ENCODE results near the gene MRM2.

MRM2 gene

DNA sequence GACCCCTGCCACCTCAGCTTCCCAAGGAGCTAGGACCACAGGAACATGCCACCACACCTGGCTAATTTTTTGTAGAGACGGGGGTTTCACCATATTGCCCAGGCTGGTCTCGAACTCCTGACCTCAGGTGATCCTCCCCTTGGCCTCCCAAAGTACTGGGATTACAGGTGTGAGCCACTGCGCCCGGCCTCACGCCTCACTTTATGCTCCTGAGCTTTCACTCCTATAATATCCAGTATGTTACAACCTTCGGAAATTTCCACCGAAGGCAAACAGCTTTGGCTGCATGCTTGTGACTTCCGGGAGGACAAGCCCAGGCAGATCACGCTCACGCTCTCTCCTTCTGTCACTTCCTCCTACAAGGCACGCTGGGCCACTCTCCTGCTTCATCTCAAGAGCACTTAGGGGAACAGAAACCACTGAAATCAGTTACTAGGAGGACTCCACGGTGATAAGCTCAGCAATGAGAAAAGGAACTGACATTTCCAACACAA lies 4.8 kb downstream of the MRM2 start:
- DNase-seq (ENCODE audit: low read depth), result no peak
- no peak overlapping the region for H3K4me3 ChIP-seq (replicated peaks; ENCODE audit: low read depth, low read length)
- TF ChIP-seq, protein P1, sequence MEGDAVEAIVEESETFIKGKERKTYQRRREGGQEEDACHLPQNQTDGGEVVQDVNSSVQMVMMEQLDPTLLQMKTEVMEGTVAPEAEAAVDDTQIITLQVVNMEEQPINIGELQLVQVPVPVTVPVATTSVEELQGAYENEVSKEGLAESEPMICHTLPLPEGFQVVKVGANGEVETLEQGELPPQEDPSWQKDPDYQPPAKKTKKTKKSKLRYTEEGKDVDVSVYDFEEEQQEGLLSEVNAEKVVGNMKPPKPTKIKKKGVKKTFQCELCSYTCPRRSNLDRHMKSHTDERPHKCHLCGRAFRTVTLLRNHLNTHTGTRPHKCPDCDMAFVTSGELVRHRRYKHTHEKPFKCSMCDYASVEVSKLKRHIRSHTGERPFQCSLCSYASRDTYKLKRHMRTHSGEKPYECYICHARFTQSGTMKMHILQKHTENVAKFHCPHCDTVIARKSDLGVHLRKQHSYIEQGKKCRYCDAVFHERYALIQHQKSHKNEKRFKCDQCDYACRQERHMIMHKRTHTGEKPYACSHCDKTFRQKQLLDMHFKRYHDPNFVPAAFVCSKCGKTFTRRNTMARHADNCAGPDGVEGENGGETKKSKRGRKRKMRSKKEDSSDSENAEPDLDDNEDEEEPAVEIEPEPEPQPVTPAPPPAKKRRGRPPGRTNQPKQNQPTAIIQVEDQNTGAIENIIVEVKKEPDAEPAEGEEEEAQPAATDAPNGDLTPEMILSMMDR (IDR thresholded peaks at IDR 0.05; ENCODE audit: low read length, missing control alignments), result no peak

DNA sequence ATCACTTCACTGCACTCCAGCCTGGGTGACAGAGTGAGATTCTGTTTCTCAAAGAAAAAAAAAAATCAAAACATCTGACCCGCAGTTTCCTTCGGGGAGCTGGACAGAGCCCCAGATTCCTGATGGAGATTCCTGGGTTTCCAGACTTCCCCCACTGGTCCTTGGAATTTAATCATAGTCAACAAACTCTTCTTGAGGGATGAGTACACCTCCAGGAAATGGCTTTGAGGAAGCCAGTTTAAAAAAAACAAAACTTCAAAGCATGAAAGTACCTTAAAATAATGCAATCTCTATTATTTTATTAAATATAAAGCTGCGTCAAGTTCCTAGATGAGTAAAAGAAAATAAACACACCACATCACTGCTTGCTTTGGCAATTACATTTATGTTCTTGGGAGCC lies 8.1 kb downstream of the MRM2 start:
- no peak for DNase-seq (ENCODE audit: low read depth)
- TF ChIP-seq, protein P1 (IDR thresholded peaks at IDR 0.05; ENCODE audit: low read length, missing control alignments), result no peak
- no peak overlapping the region for H3K4me3 ChIP-seq (replicated peaks; ENCODE audit: low read depth, low read length)

DNA sequence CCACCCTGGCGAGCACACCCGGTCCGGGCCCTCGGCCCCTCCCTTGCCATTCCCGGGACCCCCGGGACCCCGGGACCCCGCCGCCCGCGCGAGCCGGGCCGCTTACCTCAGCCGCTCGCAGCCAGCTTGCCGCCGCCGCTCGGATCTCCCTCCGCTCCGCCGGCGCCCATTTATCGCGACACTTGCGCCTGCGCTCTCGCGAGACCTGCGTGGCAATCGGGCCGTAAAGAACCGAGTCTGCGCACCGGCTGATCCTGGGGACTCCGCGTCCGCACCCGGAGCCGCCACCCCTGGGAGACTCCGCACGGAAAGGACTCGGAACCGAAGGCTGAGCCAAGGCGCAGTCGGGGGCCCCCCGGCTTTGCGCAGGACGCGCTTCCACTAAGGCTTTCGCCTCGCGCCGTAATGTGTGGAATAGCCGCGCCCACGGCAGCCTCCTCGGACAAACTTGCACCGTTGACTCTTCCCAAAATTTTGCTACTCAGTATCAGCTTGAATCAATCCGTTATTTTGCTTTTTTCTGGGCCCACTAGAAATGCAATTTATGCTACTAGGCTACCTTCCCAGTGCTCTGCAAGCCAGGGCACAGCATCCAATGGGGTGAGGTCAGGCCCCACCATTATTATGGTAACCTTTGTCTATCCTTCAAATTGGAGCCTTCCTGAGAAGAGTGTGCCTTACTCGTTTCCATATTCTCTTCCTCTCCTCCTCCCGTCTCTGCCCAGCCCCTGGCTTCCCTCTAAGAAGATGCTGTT lies 9.1 kb downstream of the MRM2 start, which contains the start of gene MAD1L1:
MAD1L1 (minus strand) TSS at position 180 of the 755 bp plus-strand sequence. CDS start 2,812 bp downstream, outside the sequence.
- peak; percentile 92 for DNase-seq (ENCODE audit: low read depth)
- TF ChIP-seq, protein P1 (IDR thresholded peaks at IDR 0.05; ENCODE audit: low read length, missing control alignments), result no peak
- peak within 1 kb of the TSS; percentile 74 for H3K4me3 ChIP-seq (replicated peaks; ENCODE audit: low read depth, low read length)

DNA sequence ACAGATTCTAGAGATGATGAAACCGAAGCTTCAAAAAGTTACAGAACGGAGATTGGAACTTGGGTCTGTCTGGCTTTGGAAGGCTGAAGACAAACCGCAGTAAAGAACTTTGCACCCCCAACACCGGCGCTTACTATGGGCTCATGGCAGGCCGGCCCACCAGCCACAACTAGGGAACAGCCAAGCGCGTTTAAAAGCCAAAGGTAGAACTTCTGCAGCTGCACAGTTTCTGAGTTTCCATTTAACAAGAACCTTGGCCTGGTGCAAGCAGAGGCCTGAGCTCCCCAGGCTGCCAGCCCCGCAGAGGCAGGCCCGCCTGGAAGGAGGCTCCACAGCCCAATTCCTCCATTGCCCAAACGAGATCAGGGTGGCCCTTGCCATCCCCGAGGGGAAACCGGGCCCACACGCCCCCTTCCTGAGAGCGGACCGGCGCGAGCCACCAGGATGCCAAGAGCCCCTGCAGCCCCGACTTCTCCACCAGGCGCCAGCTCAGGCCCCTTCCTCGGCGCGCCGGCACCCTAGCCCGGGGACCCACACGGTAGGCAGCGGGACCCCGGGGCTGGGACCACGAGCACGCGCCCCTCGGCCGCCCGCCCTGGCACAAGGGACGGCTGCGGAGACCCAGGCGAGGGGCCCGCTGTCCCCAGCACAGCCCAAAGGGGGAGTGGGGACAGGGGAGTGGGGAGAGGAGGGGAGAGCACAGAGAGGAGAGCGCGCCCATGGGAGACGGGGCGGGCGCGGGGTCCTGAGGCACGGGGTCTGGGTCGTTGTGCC lies 9.8 kb downstream of the MRM2 start:
- no peak for DNase-seq (ENCODE audit: low read depth)
- H3K4me3 ChIP-seq (replicated peaks; ENCODE audit: low read depth, low read length), result peak overlapping the region; percentile 74
- TF ChIP-seq, protein P1 (IDR thresholded peaks at IDR 0.05; ENCODE audit: low read length, missing control alignments), result no peak

DNA sequence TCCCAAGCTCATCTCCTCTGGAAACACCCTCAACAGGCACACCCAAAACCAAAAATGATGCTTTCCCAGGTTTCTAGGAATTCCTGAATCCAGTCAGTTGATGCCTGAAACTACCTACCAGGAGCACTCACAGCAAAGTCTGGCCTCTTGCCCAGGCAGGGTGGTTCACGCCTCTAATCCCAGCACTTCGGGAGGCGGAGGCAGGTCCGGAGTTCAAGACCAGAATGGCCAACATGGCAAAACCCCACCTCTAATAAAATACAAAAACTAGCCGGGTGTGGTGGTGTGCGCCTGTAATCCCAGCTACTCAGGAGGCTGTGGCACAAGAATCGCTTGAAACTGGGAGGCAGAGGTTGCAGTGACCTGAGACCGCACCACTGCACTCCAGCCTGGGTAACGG lies 11.1 kb downstream of the MRM2 start:
- DNase-seq (ENCODE audit: low read depth), result no peak
- TF ChIP-seq, protein P1 (IDR thresholded peaks at IDR 0.05; ENCODE audit: low read length, missing control alignments), result no peak
- H3K4me3 ChIP-seq (replicated peaks; ENCODE audit: low read depth, low read length), result no peak overlapping the region

DNA sequence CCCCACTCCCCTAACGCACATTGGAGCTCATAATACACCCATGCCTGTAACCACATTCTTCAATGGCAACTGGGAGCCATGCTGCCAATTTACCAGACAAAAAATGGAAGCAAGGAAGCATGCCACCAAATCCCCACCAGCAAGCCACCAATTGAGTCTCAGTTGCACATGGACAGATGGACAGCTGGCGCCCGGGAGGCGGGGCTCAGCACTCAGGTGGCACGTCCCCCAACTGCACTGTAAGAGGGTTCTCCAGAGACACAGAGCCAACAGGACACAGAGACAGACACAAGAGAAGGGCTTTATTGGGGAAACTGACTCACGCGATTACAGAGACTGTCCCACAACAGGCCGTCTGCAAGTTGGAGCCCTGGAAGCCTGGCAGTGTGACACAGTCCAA lies 11.8 kb downstream of the MRM2 start:
- TF ChIP-seq, protein P1 (IDR thresholded peaks at IDR 0.05; ENCODE audit: low read length, missing control alignments), result no peak
- no peak for DNase-seq (ENCODE audit: low read depth)
- H3K4me3 ChIP-seq (replicated peaks; ENCODE audit: low read depth, low read length), result no peak overlapping the region

All from fibroblast of pulmonary artery (primary cell).